K562 (cell line): Measurements from ENCODE around the gene RHBDL3. TPM values are rescaled to one million over a fixed set of nuclear protein-coding genes. Genes with fewer than 3 reads are reported as not detected.
A peak's percentile ranks its signal among the peaks of the same experiment; 100 is the strongest.

Experiments
- AFF4 ChIP-seq: sonication (generic); formaldehyde crosslinking; IDR thresholded peaks from 2 replicates; pipeline ENCODE4 v1.8.0; 2023; ENCODE audit warnings: mild to moderate bottlenecking, missing genetic modification reagents
- HDAC6 ChIP-seq: IDR thresholded peaks from 2 replicates; pipeline ENCODE4 v1.6.1; 2012; ENCODE audit warnings: low read depth, mild to moderate bottlenecking, control low read depth, inconsistent platforms, low read length, moderate library complexity
- JUND ChIP-seq, 2 experiments: IDR thresholded peaks; 2 replicates in 1 of 2; 3 replicates in 1 of 2; pipeline ENCODE4 v1.6.1; 2011; ENCODE audit warnings: borderline replicate concordance in 2 of 2, low read depth in 2 of 2, low read length in 2 of 2, improper control_type of control experiment in 1 of 2, missing biosample characterization in 1 of 2, missing genetic modification characterization in 1 of 2, missing genetic modification reagents in 1 of 2
- MITF ChIP-seq: IDR thresholded peaks from 2 replicates; pipeline ENCODE4 v1.6.1; 2014; ENCODE audit warnings: antibody characterized with exemption
- MTA3 ChIP-seq: fragments of 450-650 bp; formaldehyde crosslinking; IDR thresholded peaks from 2 replicates; pipeline ENCODE4 v1.6.1; 2017; ENCODE audit warnings: mild to moderate bottlenecking, borderline replicate concordance
- NCOR1 ChIP-seq: fragments of 450-650 bp; IDR thresholded peaks from 2 replicates; pipeline ENCODE4 v1.6.1; 2016; ENCODE audit warnings: mild to moderate bottlenecking, moderate library complexity
- PURB ChIP-seq: sonication (generic); formaldehyde crosslinking; IDR thresholded peaks from 2 replicates; pipeline ENCODE4 v1.9.0; 2021; ENCODE audit warnings: low read depth, mild to moderate bottlenecking, missing genetic modification reagents
- RBBP5 ChIP-seq: fragments of 200-600 bp; sonication (generic); IDR thresholded peaks from 2 replicates; pipeline ENCODE4 v1.6.1; 2012; ENCODE audit warnings: borderline replicate concordance, mild to moderate bottlenecking, low read length, control low read depth, inconsistent platforms; ENCODE audit not compliant: insufficient read depth, poor library complexity, severe bottlenecking
- TAF7 ChIP-seq: fragments of 450-650 bp; IDR thresholded peaks from 2 replicates; pipeline ENCODE4 v1.6.1; 2016; ENCODE audit warnings: missing genetic modification characterization, missing compliant biosample characterization
- TEAD1 ChIP-seq, 2 experiments: fragments of 450-650 bp in 1 of 2; sonication (generic) in 1 of 2; formaldehyde crosslinking; IDR thresholded peaks; 2 replicates each; pipeline versions ENCODE4 v1.4.0 to v1.8.0; 2020 to 2022; ENCODE audit warnings: mild to moderate bottlenecking in 2 of 2, missing genetic modification reagents in 1 of 2
- TRIM24 ChIP-seq, 2 experiments: fragments of 450-650 bp; IDR thresholded peaks; 2 replicates each; pipeline ENCODE4 v1.6.1; 2016
- U2AF1 ChIP-seq: fragments of 200-400 bp; formaldehyde crosslinking; optimal IDR thresholded peaks from 2 replicates; pipeline ENCODE3; 2017; ENCODE audit warnings: mild to moderate bottlenecking, low read depth, low read length, moderate library complexity
- ZBTB8A ChIP-seq: fragments of 450-650 bp; IDR thresholded peaks from 2 replicates; pipeline ENCODE4 v1.6.1; 2018; ENCODE audit warnings: mild to moderate bottlenecking, moderate library complexity; ENCODE audit not compliant: partially characterized antibody
- ZC3H4 ChIP-seq: sonication (generic); formaldehyde crosslinking; IDR thresholded peaks from 2 replicates; pipeline ENCODE4 v1.9.0; 2021; ENCODE audit warnings: missing genetic modification reagents, borderline replicate concordance
- polyA plus RNA-seq, 8 experiments: library from polyadenylated mRNA; depleted of rRNA in 4 of 8; stranded (reverse) in 5 of 8; unstranded in 3 of 8; fragments of >200 nt; fragmentation: Nextera tagmentation in 2 of 8; fragmentation: Illumina TruSeq in 1 of 8; extraction: Ambion mirVana in 2 of 8; extraction: Trizol in 1 of 8; gene quantifications; 2 replicates each; pipeline versions ENCODE4 v1.2.1 to v1.2.3, GENCODE V29; 2011 to 2014; ENCODE audit warnings: inconsistent platforms in 1 of 8, missing spikeins in 1 of 8
- total RNA-seq, 7 experiments: library from RNA; depleted of rRNA in 6 of 7; stranded (reverse); fragments of >200 nt in 6 of 7; fragmentation: Illumina TruSeq in 2 of 7; extraction: Trizol in 2 of 7; gene quantifications; 2 replicates each; pipeline versions ENCODE4 v1.2.1 to v1.2.3, GENCODE V29; 2011 to 2021; ENCODE audit warnings: low replicate concordance in 1 of 7
- TF ChIP-seq, protein P1 (sequence below), 2 experiments: fragments of 150-350 bp in 1 of 2; IDR thresholded peaks; 2 replicates each; pipeline ENCODE4 v1.6.1; 2012 to 2016; ENCODE audit warnings: low read depth in 2 of 2, low read length in 2 of 2, mild to moderate bottlenecking in 1 of 2, moderate library complexity in 1 of 2

Gene RHBDL3
- total and polyA plus RNA-seq, 9 of the 15 experiments (the other 6 are each of a cell fraction or from before 2014, with no cell fraction given), result 0.06 to 0.31 (median 0.09) TPM; not detected in 4

GRCh38 chr17:32349854-32350665 lies 84.4 kb downstream of the RHBDL3 start, which contains the start of gene ZNF207 (continued):
- TF ChIP-seq ZBTB8A (no peak), TEAD1 (CRISPR knock-in tag; IDR thresholded peaks at IDR 0.05) (no peak; a peak in 1 of 4 replicates), PURB (CRISPR knock-in tag) (no peak), MITF (peak; percentile 65; the same call in 1 of the 2 replicates), U2AF1 (no peak), JUND (IDR thresholded peaks at IDR 0.05; ENCODE audit: borderline replicate concordance, low read depth, low read length) (peak; percentile 53; the same call in 1 of the 2 replicates), JUND (tag; IDR thresholded peaks at IDR 0.05; ENCODE audit: borderline replicate concordance, low read depth, low read length) (no peak; the same call in 2 of the 3 replicates), NCOR1 (0 out of 2 replicates have a peak, but pooled peaks have one; percentile 38), ZC3H4 (CRISPR knock-in tag) (no peak), MTA3 (peak; percentile 80; the same call in 1 of the 2 replicates), AFF4 (no peak), TRIM24 (IDR thresholded peaks at IDR 0.05) (peak in 1 of 2 experiments; percentile 2; a peak in 1 of 4 replicates), RBBP5 (peak; percentile 75), TAF7 (tag) (peak; percentile 93), HDAC6 (no peak)
- TF ChIP-seq, protein P1, sequence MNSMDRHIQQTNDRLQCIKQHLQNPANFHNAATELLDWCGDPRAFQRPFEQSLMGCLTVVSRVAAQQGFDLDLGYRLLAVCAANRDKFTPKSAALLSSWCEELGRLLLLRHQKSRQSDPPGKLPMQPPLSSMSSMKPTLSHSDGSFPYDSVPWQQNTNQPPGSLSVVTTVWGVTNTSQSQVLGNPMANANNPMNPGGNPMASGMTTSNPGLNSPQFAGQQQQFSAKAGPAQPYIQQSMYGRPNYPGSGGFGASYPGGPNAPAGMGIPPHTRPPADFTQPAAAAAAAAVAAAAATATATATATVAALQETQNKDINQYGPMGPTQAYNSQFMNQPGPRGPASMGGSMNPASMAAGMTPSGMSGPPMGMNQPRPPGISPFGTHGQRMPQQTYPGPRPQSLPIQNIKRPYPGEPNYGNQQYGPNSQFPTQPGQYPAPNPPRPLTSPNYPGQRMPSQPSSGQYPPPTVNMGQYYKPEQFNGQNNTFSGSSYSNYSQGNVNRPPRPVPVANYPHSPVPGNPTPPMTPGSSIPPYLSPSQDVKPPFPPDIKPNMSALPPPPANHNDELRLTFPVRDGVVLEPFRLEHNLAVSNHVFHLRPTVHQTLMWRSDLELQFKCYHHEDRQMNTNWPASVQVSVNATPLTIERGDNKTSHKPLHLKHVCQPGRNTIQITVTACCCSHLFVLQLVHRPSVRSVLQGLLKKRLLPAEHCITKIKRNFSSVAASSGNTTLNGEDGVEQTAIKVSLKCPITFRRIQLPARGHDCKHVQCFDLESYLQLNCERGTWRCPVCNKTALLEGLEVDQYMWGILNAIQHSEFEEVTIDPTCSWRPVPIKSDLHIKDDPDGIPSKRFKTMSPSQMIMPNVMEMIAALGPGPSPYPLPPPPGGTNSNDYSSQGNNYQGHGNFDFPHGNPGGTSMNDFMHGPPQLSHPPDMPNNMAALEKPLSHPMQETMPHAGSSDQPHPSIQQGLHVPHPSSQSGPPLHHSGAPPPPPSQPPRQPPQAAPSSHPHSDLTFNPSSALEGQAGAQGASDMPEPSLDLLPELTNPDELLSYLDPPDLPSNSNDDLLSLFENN (IDR thresholded peaks at IDR 0.05; ENCODE audit: low read depth in 2 of 2, low read length in 2 of 2), result peak in 1 of 2 experiments; percentile 69; a peak in 2 of 4 replicates
